Bone marrow (tissue), 2 donors: ENCODE data around the gene ADGRG2.
"Not testable (repeated sequence)": the region's sequence is repeated elsewhere in the genome, so short reads cannot be mapped to it uniquely, and the experiment has no call there.

Experiments used
- DNase-seq, 2 donors: peaks; one replicate each; lab custom pipeline; 2025; lab: John Stamatoyannopoulos, UW

The ADGRG2 gene

GRCh38 chrX:19086102-19086772, 36.0 kb downstream of the ADGRG2 start:
- peak in 1 of 2 donors; percentile 1 for DNase-seq

GRCh38 chrX:19085666-19086065, 36.6 kb downstream of the ADGRG2 start:
- no peak for DNase-seq

DNA sequence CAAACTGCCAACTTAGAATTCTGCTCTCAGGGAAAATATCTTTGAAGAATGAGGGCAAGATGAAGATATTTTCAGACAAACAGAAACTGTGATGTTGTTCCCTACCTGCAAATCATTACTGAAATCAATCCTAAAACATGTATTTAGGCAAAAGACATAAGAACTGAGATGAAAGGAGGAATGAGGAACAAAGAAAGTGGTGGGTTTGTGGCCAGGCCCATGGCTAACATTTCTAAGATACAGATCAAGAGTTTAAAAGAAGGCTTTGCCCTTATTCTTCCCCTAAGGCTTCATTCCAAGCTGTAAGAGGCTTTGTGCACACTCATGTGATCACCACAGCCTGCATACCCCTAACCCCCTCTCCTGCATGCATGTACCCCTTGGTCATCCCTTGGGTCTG, 46.5 kb downstream of the ADGRG2 start:
- DNase-seq: no peak

DNA sequence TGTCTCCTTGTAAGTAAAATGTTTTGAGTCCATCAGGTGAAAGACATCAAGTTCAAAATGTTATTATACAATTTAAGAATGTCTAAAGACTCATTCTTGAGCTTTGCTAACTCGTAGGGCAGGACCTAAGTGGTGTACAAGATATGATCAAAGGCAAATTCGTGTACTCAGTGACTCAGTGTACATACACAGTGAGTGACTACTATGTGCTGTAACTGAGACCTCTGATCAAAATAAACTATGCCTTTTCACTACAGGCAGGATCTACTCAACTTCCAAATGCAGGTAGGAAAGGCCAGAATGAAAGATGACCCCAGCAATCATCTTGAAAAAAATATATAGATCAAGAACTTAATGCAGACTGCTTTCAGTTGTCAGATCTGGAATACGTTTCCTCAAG, 49.9 kb downstream of the ADGRG2 start:
- no peak for DNase-seq

GRCh38 chrX:19070555-19070994, 51.7 kb downstream of the ADGRG2 start:
- no peak for DNase-seq

GRCh38 chrX:19066987-19067386, 55.3 kb downstream of the ADGRG2 start:
- DNase-seq: not testable (repeated sequence)

GRCh38 chrX:19065535-19065934, 56.7 kb downstream of the ADGRG2 start:
- no peak for DNase-seq

DNA sequence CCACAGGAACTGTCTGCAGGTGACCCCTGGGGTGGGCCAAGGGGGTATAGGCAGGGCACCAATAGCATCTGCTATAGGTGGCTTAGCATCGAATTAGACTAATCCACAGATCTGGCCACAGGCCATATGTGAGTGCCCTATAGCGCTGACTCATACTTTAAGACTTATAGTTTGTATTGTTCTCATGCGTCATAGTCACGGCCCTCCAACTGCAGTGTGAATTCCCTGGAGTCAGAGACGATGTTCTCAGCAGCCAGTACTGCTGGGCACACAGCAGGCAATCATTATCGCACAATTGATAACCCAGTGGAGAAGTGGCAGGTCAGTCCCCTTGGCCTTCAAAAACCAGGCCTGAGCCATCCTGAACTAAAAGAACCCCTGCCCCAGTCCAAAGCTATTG, 58.1 kb downstream of the ADGRG2 start:
- no peak for DNase-seq

GRCh38 chrX:19063030-19063429, 59.2 kb downstream of the ADGRG2 start:
- DNase-seq: no peak

- DNase-seq: no peak
These were observed 63.2 kb downstream of the ADGRG2 start for GRCh38 chrX:19059067-19059466.

GRCh38 chrX:19057856-19058255, 64.4 kb downstream of the ADGRG2 start:
- no peak for DNase-seq

DNA sequence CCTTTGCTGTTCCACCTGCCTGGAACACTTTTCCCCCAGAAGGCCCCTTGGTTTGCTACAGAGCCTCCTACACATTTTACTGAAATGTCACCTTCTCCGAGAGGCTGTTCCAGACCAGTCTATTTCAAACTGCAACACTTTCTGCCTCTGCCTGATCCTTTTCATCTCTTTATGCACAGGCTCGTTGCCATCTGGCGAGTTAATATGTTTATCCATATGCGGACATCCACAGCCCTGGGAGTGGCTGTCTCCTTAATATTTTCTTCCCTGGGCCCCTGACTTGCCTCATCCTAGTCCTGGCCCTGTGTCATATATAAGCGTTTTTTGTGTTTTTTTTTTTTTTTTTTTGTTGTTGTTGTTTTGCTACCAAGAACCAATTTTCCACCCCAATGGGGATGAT, 73.2 kb downstream of the ADGRG2 start:
- DNase-seq: no peak

DNA sequence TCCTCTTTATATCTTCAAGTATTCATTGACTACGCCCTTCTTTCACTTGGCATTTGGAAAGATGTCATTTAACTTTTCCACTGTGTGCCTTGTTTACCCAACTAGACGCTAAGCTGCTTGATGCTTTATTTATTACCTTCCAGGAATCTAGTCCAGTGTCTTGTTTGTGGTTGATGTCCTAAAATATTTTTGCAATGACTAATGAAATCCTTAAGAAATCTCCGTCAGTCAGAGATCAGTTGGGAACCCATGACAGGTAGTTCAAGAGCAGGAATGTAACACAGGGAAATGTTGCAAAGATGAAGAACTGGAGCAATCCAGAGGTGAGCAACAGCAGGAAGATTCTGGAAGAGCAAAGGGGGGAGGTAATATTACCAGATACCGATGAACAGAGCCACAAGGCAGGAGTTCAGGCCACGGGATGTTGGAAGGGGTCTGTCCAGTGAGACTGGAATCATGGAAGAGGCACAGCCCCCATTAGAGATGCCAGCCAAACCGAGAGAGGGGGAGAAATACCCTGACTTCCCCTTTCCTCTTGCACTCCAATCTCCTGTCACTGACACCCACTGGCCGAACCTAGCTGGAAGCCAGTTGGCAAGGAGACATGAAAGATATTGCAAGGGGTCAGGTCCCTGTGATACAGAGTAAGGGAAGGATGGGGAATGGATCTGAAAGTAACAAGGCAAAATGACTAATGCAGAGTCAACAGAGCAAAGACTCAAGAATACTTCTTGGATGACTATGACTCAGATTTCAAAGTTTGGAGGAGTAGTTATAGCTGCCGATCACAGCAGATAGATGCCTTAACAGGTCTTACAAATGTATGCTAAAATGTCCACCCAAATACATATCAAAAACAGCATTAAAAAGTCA, 75.7 kb downstream of the ADGRG2 start:
- no peak for DNase-seq

DNA sequence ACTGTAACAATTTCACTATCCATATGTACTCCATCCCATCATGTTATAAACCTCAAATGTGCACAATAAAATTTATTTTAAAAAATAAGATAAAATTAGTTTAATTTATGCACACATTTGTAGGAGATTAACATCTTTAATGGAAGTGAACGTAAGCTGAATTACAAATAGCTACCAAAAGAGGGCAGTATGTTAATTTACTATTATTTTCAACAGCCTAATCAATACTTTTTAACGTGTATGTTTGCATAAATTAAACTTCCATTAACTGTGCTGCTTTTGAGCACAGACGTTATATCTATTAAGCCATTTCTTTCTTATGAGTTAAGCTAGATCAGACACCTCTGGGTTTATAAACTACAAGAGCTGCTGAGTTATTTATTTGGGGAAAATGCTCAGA, 81.9 kb downstream of the ADGRG2 start:
- DNase-seq: no peak

DNA sequence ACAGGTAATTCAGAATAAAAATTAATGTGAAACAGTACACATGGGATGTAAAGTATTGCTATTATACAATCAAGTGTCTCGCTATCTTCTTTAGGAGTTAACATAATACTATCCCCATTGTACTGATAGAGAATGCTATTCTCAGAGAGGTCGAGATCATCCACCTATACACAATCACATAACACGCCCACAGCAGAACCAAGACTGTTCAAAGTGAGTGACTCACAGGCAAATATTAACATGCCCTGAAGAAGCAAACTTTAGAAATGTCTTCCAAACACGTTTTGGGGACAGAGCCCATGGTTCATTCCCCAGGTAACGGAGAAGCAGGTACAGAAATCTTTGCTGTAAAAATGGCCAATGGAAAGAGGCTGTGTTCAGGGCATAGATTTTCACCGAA, 88.2 kb downstream of the ADGRG2 start:
- no peak for DNase-seq

DNA sequence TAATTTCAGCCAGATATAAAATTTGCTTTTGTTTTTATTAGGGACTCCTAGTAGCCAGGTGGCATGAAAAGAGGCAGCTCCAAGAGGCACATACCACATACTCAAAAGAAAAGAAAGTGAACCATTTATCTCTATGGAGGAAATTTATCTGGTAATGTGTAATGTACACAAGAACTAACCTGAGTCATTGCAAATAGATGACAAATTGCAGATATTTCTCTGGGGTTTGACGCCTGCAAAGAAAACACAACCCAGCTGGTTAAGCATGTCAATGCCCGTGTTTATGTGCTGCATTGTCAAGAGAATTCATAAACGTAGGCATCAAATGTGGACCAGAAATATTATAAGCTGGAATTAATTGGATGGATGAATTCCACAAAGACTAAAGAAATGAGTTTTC, 91.5 kb downstream of the ADGRG2 start:
- no peak for DNase-seq

DNA sequence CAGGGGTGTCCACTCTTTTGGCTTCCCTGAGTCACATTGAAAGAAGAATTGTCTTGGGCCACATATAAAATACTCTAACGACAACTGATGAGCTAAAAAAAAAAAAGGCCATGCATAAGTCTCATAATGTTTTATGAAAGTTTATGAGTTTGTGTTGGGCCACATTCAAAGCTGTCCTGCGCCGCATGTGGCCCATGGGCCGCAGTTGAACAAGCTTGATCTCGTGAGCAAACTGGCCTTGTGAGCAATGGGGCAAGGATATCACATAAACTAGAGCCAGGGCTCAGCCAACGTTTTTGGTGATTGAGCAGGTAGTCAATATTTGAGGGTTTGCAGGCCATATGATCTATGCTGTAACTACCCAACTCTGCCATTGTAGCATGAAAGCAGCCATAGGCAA, 93.7 kb downstream of the ADGRG2 start:
- DNase-seq: no peak

- DNase-seq: no peak
These were observed 97.9 kb downstream of the ADGRG2 start for GRCh38 chrX:19024366-19024765.

GRCh38 chrX:19019996-19020395, 102.3 kb downstream of the ADGRG2 start:
- no peak for DNase-seq

- no peak for DNase-seq
These were observed 105.0 kb downstream of the ADGRG2 start for GRCh38 chrX:19017271-19017670.

DNA sequence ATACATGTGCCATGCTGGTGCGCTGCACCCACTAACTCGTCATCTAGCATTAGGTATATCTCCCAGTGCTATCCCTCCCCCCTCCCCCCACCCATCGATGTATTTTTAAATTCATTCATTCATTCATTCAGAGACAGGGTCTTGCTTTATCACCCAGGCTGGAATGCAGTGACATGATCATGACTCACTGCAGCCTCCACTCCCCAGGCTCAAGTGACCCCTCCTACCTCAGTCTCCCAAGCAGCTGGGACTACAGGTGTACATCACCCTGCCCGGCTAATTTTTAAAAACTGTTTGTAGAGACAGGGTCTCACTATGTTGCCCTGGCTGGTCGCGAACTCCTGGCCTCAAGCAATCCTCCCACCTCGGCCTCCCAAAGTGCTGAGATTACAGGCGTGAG, 105.7 kb downstream of the ADGRG2 start:
- not testable (repeated sequence) for DNase-seq

- no peak for DNase-seq
These were observed 114.4 kb downstream of the ADGRG2 start for GRCh38 chrX:19007868-19008267.

- DNase-seq: no peak
These were observed 115.3 kb downstream of the ADGRG2 start for GRCh38 chrX:19007011-19007410.
